HG02588 (cell line): Measurements from ENCODE around the gene KRCC1.
"Not testable (repeated sequence)": the region's sequence is repeated elsewhere in the genome, so short reads cannot be mapped to it uniquely, and the experiment has no call there.

Source experiments
- ATAC-seq: cut with Tn5 transposase; IDR thresholded peaks from one replicate; pipeline ENCODE4 v1.9.1; 2021; ENCODE audit warnings: mild to moderate bottlenecking, moderate library complexity; ENCODE audit not compliant: unreplicated experiment

The KRCC1 gene

DNA sequence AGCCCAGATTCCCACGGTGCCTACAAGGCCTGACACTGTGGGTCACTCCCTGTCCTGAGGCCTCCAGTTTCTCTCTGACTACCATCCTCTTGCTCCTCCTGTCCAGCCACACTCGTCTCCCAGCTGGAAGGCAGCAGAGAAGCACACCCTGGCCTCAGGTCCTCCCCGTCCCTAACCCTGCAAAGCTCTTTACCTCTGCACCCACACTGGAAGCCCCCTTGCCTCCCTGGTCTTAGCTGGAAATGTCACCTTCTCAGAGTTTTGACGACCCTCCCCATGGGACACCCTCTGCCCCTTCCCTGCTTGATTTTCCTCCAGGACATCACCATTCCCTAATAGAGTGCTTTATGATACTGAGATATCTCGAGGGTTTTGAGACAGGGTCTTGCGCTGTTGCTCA lies 49.8 kb downstream of the KRCC1 start:
- no peak for ATAC-seq

DNA sequence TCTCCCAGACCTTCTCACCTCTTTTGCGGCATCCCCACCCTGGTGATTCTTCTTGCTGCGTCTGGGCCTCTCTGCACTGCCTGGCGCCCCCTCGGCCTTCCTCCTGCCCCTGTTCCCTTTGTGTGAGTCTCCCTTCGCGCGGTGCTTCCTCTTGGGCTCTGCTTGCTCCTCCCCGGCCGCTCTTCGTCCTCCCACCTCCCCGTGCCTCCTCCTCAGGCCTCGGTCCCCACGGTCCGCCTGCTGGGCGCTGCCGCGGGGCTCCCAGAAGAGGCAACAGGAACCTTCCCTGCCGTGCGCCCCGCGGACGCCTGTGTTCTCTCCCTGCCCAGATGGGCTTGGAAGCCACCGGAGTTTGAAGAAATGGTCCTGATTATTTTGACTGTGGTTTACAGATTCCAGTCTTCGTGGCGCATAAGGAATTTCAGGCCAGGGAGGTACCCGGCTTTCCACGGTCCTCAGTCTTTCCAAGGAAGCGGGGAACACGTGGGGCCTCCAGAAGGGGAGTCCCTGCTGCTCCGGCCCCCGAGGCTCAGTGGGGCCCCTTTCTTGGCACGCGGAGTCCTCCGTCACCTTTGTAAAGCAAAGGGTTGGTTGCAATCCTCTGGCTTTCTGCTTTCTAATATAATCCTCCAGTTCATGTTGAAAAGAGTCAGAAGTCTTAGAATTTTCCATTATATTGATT lies 52.4 kb downstream of the KRCC1 start:
- no peak for ATAC-seq

DNA sequence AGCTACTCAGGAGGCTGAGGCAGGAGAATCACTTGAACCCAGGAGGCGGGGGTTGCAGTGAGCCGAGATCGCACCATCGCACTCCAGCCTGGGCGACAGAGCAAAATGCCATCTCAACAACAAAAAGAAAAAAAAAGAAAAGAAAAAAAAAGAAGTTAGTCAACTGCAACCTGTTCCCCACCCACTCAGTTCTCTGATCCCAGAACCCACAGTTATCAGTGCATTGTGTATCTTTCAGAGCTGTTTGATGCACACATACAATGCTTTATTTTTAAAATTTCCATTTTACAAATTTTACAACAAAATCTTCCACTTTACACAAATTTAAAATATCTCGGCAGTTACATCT lies 53.2 kb downstream of the KRCC1 start:
- ATAC-seq = no peak

DNA sequence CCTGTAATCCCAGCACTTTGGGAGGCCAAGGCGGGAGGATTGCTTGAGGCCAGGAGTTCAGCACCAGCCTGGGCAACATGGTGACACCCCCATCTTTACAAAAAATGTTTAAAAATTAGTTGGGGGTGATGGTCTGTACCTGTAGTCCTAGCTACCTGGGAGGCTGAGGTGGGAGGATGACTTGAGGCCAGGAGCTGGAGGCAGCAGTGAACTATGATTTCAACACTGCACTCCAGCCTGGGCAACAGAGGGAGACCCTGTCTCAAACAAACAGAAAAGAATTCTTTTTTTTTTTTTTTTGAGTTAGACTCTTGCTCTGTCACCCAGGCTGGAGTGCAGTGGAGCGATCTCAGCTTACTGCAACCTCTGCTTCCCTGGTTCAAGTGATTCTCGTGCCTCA lies 55.1 kb downstream of the KRCC1 start:
- ATAC-seq = not testable (repeated sequence)

DNA sequence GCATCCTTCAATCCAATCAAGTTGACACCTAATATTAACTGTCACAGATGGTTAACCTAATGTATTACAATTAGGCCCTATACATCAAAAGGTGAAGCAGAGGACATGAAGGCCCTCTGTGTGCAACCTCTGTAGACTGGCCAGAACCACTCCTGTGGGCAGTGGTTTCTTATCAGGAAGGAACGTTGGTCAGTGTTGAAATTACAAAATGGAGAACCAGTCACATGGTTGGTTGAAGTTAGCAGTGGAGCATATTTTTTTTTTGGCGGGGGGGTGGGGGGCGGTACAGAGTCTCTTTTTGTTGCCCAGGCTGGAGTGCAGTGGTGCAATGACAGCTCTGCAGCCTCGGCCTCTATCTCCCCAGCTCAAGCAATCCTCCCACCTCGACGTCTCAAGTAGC lies 59.0 kb downstream of the KRCC1 start:
- ATAC-seq = no peak

DNA sequence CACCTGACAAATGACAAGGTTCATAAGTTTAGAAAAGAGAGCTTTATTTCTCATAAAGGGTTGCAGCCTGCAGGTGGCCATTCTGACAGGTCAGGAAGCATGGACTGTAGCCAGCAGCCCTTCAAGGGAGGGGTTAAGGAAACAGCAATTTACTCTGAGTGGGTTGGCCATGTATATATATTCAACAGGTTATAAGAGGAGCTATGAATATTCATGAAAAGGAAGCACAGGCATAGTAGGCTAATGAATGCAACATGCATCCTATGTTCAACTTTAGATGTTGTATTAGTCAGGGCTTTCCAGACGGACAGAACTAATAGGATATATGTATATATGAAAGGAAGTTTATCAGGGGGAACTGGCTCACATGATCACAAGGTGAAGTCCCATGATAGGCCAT lies 59.8 kb downstream of the KRCC1 start:
- ATAC-seq = no peak

DNA sequence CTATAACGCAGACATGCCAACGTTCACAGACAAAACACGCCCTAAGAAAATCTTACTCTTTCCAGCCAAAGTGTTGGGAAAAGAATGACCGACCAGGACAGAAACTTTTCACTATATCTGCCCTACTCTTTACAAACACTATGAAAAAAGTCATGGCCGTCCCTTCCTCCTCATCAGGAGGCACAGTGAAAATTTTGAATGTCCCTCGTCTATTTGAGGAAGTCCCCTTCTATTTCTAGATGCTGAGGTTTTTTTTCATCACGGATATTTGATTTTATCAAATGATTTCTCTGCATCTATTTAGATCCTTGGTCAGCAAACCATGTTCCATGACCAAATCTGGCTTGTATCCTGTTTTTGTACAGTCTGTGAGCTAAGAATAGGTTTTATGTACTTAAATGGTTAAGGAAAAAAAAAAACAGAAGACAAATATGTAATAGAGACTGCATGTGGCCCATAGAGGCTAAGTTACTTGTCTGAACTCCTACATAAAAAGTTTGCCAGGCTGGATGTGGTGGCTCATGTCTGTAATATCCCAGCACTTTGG lies 61.2 kb downstream of the KRCC1 start:
- ATAC-seq = not testable (repeated sequence)

DNA sequence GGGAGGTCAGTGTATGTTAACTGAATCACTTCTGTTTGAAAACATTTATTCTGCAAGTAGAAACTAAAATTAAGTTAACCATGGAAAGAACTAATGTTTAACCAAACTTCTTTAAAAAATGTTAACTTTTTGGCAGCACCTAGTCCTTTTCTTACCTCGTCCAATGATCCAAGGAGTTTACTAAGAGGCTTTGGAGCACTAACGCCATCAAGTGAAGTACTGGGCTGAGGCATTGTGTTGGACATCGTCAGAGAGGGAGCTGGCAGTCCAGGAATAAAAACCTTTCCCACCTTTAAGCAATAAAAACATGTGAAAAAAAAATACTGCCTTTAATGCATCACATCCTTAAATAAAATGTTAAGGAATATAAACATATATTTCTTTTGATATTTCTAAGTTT lies 63.0 kb downstream of the KRCC1 start:
- not testable (repeated sequence) for ATAC-seq

DNA sequence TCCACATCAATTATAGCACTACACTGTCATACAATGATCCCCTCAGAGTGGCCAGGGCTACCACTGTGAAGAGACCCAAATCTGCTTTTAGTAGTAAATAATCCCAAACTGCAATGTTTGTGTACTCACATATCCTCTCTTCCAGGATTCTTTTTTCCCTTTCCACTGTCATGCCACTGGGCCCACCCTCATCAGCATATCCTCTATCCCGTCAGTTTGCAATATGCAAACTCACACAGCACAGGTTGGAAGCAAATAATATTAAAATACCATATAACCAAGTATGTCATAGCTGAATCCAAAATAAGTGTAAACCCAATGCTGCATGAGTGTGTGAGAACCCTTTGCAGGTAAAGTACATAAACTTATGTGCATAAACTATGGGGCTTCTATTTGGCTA lies 68.1 kb downstream of the KRCC1 start:
- not testable (repeated sequence) for ATAC-seq

DNA sequence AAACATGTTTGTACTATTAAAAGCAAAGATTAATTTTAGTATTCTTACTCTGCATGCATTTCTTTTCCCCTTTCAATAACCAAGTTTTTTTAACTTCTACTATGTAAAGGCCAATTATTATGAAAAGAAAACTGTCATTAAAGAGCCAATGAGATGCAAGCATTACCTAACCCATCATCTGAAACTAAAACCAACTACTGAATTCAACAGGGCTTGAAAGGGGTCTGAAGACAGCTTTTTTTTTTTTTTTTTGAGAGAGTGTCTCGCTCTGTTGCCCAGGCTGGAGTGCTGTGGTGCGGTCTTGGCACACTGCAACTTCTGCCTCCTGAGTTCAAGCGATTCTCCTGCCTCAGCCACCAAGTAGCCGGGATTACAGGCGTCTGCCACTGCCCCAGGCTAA lies 69.7 kb downstream of the KRCC1 start:
- ATAC-seq = not testable (repeated sequence)

DNA sequence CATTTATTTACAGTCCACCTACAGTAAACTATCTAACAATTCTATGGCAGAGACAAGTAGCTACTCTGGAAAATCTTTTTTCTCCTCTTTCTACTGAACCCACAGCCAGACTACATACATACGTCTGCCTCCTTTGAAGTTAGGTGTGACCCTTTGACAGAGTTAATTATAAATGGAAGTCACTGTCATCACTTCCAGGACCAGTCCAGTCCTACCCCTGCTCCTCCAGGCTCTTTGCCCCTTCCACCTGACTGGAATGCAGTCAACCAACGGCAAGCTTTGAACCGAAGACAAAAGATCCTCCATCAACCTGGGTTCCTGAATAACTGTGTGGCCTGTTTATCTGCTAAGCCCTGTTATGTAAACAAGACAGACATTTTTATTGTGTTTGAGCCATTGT lies 74.4 kb downstream of the KRCC1 start:
- ATAC-seq = not testable (repeated sequence)
